GM19452 (cell line): ENCODE measurements around the gene OARD1.
A peak's percentile ranks its signal among the peaks of the same experiment; 100 is the strongest.
"Not testable (repeated sequence)": the region's sequence is repeated elsewhere in the genome, so short reads cannot be mapped to it uniquely, and the experiment has no call there.

Experiments used
- ATAC-seq: cut with Tn5 transposase; IDR thresholded peaks from one replicate; pipeline ENCODE4 v1.9.1; 2021; ENCODE audit not compliant: unreplicated experiment

The OARD1 gene

DNA sequence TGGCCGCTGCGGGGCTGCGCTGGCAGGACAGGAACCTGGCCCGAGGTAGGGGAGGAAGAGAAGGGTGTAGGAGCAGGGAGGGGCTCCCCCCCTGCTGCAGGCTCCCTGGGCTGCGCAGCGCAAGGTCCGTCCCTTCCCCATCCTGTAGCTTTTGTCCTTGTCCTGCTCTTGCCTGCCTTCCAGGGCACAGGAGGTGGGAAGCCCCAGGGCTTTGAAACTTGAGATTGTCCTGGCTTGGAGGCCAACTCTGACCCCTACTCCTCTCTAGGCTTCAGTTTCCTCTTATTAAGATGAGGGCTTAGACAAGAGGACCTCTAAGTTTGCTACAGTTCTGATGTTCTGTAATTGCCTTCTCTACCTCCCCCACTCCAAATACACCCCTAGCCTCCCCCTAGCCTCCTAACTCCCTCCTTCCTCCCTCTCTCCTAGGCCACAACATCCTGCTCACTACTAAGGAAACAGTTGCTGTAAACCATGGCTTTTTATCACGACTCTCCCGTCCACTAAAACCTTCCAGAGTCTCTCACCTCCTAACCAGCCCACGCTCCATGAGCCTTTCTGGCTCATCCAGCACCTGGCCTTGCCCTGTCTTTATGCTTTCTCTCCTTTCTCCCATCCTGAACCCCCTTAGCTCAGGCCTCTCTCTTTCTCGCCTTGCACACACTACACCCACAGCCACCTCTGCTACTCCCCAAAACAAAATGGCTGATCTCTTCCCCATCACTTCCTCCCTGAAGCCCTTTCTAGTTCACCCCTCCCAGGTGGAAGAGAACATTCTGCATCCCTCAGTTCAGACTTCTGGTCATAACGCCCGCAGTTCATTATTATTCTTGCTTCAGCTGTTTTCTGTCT, 43.4 kb downstream of the OARD1 start:
- ATAC-seq = peak; percentile 34

- peak; percentile 81 for ATAC-seq
Measured at GRCh38 chr6:41027799-41028560, 44.2 kb downstream of the OARD1 start.

GRCh38 chr6:41027241-41027640, 44.9 kb downstream of the OARD1 start:
- no peak for ATAC-seq

DNA sequence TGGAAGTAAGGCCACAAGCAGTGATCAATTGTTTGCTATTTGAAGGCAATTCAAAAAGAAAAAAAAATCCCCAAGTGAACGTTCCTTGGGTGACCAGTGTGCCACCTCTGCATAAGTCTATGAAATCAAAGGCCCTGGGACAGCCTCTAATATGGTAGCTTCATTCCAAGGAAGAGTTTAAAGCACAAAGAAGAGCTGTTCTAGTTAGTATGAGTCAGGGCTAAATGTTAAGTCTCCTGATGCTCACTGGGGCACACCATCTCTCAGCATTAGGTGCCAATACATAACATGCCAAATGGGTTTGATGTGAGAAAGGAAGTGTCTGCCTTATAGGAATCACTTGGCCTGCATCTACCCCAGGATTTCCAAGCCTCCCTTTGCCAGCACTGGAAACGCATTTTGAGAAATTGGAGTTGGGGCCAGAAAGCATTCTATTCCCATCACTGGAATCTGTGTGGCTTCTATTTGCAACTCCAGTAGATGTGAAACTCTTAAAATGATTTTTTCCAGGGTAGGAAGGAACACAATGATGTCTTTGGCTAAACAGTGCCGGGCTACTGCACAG, 46.1 kb downstream of the OARD1 start:
- ATAC-seq = no peak

DNA sequence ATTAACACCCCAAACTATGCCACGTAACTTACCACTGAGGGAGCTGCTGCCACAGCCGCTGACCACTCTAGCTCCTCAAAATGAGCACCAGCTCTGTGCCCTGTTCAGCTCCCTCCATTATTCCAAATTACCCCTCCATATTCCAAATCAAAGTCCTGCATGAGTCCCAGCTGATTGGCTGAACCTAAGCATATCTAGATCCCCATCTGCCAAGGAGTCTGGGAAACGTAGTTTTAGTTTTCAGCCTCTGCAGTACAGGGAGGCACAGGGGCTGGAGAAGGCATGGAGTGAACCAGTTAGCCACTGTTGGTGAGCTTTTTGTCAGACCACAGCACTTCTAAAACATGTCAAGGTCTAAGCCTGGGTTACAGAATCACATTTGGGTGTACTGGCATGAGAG, 49.0 kb downstream of the OARD1 start:
- ATAC-seq = no peak

DNA sequence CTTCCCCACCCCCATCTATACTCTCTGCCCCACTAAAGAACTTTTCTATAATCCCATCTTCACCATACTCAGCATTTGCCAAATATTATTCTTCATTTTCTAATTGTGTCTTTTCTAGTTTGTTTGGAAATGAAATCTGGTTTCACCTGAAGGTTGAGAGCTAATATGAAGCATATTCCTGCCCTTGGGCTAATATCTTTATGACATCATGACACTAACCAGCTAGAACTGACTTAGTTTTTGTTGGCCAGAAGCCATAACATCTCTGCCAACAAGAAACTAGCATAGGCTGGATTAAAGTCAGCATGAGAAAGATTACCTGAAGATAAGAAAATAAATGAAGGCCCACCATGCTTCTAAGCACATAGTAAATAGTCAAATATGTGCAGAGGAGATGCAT, 49.9 kb downstream of the OARD1 start:
- ATAC-seq = no peak

GRCh38 chr6:41021832-41022231, 50.3 kb downstream of the OARD1 start:
- ATAC-seq = no peak

- ATAC-seq = no peak
Measured at GRCh38 chr6:41017663-41018062, 54.5 kb downstream of the OARD1 start.

DNA sequence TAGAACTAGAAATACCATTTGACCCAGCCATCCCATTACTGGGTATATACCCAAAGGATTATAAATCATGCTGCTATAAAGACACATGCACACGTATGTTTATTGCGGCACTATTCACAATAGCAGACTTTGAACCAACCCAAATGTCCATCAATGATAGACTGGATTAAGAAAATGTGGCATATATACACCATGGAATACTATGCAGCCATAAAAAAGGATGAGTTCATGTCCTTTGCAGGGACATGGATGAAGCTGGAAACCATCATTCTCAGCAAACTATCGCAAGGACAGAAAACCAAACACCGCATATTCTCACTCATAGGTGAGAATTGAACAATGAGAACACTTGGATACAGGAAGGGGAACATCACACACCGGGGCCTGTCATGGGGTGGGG, 56.3 kb downstream of the OARD1 start:
- ATAC-seq = not testable (repeated sequence)

GRCh38 chr6:41014780-41015179, 57.4 kb downstream of the OARD1 start:
- no peak for ATAC-seq
